ENCODE results near the gene ZDHHC11. TPM values are rescaled to one million over a fixed set of nuclear protein-coding genes. Genes with fewer than 3 reads are reported as not detected.

Gene ZDHHC11
- total RNA-seq, 1 donor from 2014 or later, result 73.0 TPM

GRCh38 chr5:862367-863243 lies 11.8 kb upstream of the ZDHHC11 start:
- H3K4me1 Mint-ChIP-seq (ENCODE audit: low read depth, unreplicated experiment), result peaks cover 3% of the 10 kb centered on the region
- H3K27me3 Mint-ChIP-seq (ENCODE audit: unreplicated experiment), result peaks cover 2% of the 10 kb centered on the region
- H3K4me3 Mint-ChIP-seq (ENCODE audit: unreplicated experiment), result no peak overlapping the region
- H3K27ac Mint-ChIP-seq (ENCODE audit: unreplicated experiment), result no peak overlapping the region
- H3K9me3 Mint-ChIP-seq (ENCODE audit: unreplicated experiment), result peaks cover 4% of the 10 kb centered on the region
- DNase-seq, result no peak
- H3K36me3 Mint-ChIP-seq (ENCODE audit: unreplicated experiment), result no peaks in the 10 kb centered on the region
- no peak for TF ChIP-seq CTCF (IDR thresholded peaks at IDR 0.05; ENCODE audit: partially characterized antibody, unreplicated experiment)

- H3K36me3 Mint-ChIP-seq (ENCODE audit: unreplicated experiment), result no peaks in the 10 kb centered on the region
- no peak for DNase-seq
- H3K27ac Mint-ChIP-seq (ENCODE audit: unreplicated experiment), result no peak overlapping the region
- peaks cover 3% of the 10 kb centered on the region for H3K9me3 Mint-ChIP-seq (ENCODE audit: unreplicated experiment)
- H3K27me3 Mint-ChIP-seq (ENCODE audit: unreplicated experiment), result peaks cover 5% of the 10 kb centered on the region
- peaks cover 3% of the 10 kb centered on the region for H3K4me1 Mint-ChIP-seq (ENCODE audit: low read depth, unreplicated experiment)
- no peak overlapping the region for H3K4me3 Mint-ChIP-seq (ENCODE audit: unreplicated experiment)
- TF ChIP-seq CTCF (IDR thresholded peaks at IDR 0.05; ENCODE audit: partially characterized antibody, unreplicated experiment), result no peak
Observed at GRCh38 chr5:861442-862366, 10.9 kb upstream of the ZDHHC11 start.

DNA sequence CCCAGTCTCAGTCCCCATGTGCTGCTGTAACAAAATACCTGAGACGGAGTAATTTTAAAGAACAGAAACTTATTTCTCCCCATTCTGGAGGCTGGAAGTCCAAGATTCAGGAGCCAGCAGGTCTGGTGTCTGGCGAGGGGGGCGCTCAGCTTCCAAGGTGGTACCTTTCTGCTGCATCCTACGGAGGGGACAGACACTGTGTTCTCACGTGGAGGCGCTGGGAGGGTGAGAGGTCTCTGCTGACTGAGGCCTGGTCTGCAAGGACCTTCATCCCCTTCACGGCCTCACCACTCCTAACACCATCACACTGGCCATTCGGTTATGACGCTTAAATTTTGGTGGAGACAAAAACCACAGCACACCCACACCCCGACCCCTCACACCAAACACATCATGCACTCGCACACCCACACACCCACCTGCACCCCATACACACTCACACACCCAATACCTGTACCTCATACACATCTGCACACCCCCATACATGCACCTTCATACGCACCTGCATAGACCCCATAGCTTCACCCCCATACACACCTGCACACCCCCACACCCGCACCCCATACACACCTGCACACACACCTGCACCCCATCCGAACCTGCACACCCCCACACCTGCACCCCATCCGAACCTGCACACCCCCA lies 9.8 kb upstream of the ZDHHC11 start:
- Mint-ChIP-seq H3K9me3 (ENCODE audit: unreplicated experiment) (peaks cover 3% of the 10 kb centered on the region), H3K36me3 (ENCODE audit: unreplicated experiment) (no peaks in the 10 kb centered on the region), H3K27ac (ENCODE audit: unreplicated experiment) (no peak overlapping the region), H3K4me3 (ENCODE audit: unreplicated experiment) (no peak overlapping the region), H3K4me1 (ENCODE audit: low read depth, unreplicated experiment) (peaks cover 3% of the 10 kb centered on the region), H3K27me3 (ENCODE audit: unreplicated experiment) (peaks cover 5% of the 10 kb centered on the region)
- TF ChIP-seq CTCF (IDR thresholded peaks at IDR 0.05; ENCODE audit: partially characterized antibody, unreplicated experiment), result no peak
- no peak for DNase-seq

DNA sequence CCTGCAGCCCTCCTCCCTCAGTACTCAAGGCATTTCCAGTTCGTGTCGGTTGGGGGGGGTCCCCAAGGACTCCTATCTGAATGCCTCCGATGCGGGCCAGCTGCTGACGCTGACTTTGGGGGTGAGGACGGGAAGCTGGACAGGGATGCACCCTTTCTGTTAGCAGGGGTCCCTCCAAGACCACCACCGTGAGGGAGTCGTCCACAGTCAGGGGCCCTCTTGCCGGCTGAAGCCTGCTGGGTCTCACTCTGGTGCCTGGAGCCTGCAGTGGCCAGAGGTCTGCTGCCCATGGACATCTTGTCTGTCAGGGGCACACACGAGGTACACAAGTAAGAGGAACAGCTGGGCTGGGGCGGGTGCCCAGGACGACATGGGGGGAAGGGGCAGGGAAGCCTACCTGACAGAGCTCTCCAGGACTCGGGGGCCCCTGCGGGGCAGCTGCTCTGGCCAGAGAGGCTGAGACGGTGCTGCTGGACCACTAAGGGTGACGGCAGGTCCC lies 9.1 kb upstream of the ZDHHC11 start:
- Mint-ChIP-seq H3K9me3 (ENCODE audit: unreplicated experiment) (peaks cover 3% of the 10 kb centered on the region), H3K27ac (ENCODE audit: unreplicated experiment) (no peak overlapping the region), H3K4me1 (ENCODE audit: low read depth, unreplicated experiment) (peaks cover 3% of the 10 kb centered on the region), H3K36me3 (ENCODE audit: unreplicated experiment) (no peaks in the 10 kb centered on the region), H3K4me3 (ENCODE audit: unreplicated experiment) (no peak overlapping the region), H3K27me3 (ENCODE audit: unreplicated experiment) (peaks cover 5% of the 10 kb centered on the region)
- TF ChIP-seq CTCF (IDR thresholded peaks at IDR 0.05; ENCODE audit: partially characterized antibody, unreplicated experiment), result no peak
- DNase-seq, result no peak

Data from glutamatergic neuron (in vitro differentiated cells).